Activated gamma-delta T cell (primary cell): ENCODE data around the gene MDM2.
"Not testable (repeated sequence)": the region's sequence is repeated elsewhere in the genome, so short reads cannot be mapped to it uniquely, and the experiment has no call there.

ENCODE experiments used
- DNase-seq: peaks from one replicate; lab custom pipeline; 2025; lab: John Stamatoyannopoulos, UW

The MDM2 gene

GRCh38 chr12:68785823-68786222 lies 22.2 kb upstream of the MDM2 start:
- no peak for DNase-seq

GRCh38 chr12:68786929-68787328 lies 21.0 kb upstream of the MDM2 start:
- DNase-seq = no peak

- no peak for DNase-seq
Measured at GRCh38 chr12:68788554-68789143, 19.3 kb upstream of the MDM2 start.

- DNase-seq = no peak
Measured at GRCh38 chr12:68789144-68789878, 18.7 kb upstream of the MDM2 start.

- no peak for DNase-seq
Measured at GRCh38 chr12:68790081-68790951, 17.7 kb upstream of the MDM2 start.

GRCh38 chr12:68790952-68791234 lies 17.1 kb upstream of the MDM2 start:
- DNase-seq = no peak

- DNase-seq = no peak
Measured at GRCh38 chr12:68791897-68792481, 16.0 kb upstream of the MDM2 start.

- no peak for DNase-seq
Measured at GRCh38 chr12:68792952-68793351, 15.0 kb upstream of the MDM2 start.

GRCh38 chr12:68793436-68793835 lies 14.5 kb upstream of the MDM2 start:
- DNase-seq = no peak

GRCh38 chr12:68793975-68794652 lies 13.9 kb upstream of the MDM2 start:
- DNase-seq = no peak

GRCh38 chr12:68794653-68795251 lies 13.2 kb upstream of the MDM2 start:
- no peak for DNase-seq

- no peak for DNase-seq
Measured at GRCh38 chr12:68796399-68796798, 11.6 kb upstream of the MDM2 start.

GRCh38 chr12:68798882-68799234 lies 9.1 kb upstream of the MDM2 start:
- DNase-seq = no peak

- DNase-seq = no peak
Measured at GRCh38 chr12:68800294-68800693, 7.7 kb upstream of the MDM2 start.

GRCh38 chr12:68801124-68801523 lies 6.9 kb upstream of the MDM2 start:
- not testable (repeated sequence) for DNase-seq

GRCh38 chr12:68802372-68802745 lies 5.6 kb upstream of the MDM2 start:
- DNase-seq = not testable (repeated sequence)

- not testable (repeated sequence) for DNase-seq
Measured at GRCh38 chr12:68802911-68803651, 4.9 kb upstream of the MDM2 start.

- DNase-seq = no peak
Measured at GRCh38 chr12:68803948-68804656, 3.9 kb upstream of the MDM2 start.

GRCh38 chr12:68804657-68805591 lies 3.1 kb upstream of the MDM2 start:
- no peak for DNase-seq
